HG03175 (cell line): ENCODE results near the gene MBTPS1.

Experiments used
- ATAC-seq: cut with Tn5 transposase; IDR thresholded peaks from one replicate; pipeline ENCODE4 v1.9.1; 2021; ENCODE audit warnings: mild to moderate bottlenecking, moderate library complexity; ENCODE audit not compliant: unreplicated experiment

The MBTPS1 gene

DNA sequence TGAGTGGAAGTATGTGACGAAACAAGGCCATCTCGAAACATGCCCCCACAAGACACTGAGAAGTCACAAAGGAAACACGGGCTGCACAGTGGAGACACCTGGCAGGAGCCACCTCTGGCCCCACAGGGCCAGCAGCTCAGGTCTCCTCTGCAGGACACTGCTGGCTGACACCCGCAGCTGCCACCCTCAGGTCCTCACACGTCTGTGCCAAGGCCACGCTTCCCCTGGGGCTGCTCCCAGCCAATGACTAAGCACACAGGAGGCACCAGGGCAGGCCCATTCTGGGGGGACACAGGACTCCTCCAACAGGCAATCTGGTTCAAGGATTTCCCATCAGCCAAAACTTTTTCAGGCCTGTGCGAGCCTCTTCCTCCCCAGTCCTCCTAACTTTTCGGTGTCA lies 36.4 kb downstream of the MBTPS1 start:
- ATAC-seq, result no peak

DNA sequence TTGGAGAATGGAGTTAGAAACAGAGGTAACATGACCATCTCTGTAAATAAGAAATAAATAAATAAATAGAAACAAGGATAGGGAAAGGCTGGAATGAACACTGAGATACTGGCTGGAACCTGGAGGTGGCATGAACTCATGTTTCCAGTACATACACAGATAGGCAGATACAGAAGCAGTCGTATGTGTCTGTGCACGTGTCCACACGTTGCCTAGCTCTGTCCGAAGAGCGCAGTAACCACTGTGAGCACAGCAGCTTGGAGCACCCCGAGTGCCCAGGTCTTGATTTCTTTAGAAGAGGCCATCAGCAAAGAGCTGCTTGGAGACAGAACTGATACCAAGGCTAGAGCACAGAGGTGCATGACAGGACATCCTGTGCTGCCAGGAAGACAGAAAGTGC lies 37.1 kb downstream of the MBTPS1 start:
- ATAC-seq, result no peak

DNA sequence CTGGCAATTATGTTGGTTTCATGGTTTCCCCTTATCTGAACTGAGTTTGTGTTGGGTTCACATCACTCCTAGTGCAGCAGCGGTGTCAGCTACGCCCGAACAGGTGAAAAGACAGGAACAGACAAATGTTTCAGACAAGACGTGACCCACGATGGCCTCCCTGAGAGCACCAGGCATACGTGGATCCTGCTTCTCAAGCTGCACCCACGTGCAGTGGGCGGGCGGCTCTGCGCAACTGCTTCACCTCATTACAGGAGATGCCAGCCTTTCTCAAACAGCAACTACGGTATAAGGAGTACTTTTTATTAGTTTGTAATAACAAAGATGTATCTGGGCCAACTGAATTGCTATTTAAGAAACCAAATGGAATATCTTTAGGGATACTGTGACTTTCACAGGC lies 41.4 kb downstream of the MBTPS1 start:
- ATAC-seq, result no peak

DNA sequence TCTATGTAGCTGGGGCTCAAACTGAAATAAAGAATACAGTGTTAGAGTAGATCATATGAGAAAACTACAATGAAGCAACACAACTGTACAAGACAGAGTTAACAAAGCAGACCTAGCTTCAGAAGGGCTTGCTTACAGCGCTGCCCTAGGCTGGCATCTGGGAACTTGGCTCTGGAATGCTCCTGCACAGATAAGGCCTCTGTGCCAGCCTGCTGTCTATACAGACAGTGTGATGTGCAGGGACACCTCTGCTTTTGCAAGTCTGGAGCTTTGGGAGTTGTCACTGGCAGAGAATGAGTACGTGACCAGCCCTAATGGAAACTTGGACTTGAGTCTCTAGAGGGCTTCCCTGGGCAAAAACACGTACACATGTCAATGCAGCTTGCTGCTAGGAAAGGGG lies 42.0 kb downstream of the MBTPS1 start:
- ATAC-seq, result no peak

DNA sequence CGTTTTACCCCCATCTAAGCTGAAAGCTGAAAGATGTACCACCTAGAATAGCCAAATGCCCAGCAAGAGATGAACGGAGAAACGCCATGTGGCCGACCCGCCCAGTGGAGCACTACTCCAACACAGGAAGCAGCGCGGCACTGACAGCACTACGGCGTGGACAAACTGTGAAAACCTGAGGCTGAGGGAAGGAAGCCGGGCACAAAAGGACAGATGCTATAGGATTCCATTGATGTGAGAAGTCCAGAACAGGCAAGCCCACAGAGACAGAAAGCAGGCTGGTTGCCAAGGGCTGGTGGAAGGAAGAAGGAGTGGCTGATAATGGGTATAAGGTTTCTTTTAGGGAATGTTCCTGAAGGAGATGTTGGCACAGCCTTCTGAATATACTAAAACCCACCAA lies 44.7 kb downstream of the MBTPS1 start:
- no peak for ATAC-seq

DNA sequence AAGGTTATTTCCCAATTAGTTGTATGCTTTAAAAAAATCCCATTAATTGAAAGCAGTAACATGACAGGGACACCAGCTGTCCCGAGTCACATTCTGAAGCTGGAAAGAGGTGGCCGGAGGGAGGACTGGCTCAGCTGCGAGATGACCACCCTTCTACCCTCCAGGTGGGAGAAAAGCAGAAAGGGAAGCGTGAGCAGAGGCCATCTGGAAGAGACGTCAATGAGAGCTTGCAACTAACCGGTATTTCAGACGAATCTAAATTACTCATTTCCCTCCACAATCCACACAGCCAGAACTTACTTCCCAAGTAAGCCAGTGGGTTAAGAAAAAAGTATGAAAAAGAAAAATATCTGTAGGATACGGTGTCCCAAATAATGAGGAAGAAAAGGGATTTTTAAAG lies 45.6 kb downstream of the MBTPS1 start:
- ATAC-seq, result no peak

DNA sequence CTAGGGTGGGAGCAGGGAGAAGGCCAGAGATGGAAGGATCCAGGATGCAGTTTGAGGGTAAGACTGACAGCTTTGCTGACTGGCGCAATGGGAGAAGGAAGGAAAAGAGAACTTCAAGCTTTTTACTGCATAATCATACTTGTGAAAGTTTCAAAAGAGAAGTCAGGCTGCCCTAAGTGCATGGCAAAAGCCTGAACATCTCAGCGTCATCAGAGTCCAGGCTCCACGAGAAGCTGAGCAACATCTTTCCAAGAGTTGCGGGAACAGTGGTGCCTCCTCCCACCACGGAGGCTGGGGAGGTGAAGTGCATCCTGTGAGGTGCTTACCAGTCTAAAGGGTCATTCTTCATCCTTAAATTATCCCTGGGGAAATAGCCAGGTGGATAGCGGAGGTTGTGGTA lies 47.2 kb downstream of the MBTPS1 start:
- no peak for ATAC-seq

DNA sequence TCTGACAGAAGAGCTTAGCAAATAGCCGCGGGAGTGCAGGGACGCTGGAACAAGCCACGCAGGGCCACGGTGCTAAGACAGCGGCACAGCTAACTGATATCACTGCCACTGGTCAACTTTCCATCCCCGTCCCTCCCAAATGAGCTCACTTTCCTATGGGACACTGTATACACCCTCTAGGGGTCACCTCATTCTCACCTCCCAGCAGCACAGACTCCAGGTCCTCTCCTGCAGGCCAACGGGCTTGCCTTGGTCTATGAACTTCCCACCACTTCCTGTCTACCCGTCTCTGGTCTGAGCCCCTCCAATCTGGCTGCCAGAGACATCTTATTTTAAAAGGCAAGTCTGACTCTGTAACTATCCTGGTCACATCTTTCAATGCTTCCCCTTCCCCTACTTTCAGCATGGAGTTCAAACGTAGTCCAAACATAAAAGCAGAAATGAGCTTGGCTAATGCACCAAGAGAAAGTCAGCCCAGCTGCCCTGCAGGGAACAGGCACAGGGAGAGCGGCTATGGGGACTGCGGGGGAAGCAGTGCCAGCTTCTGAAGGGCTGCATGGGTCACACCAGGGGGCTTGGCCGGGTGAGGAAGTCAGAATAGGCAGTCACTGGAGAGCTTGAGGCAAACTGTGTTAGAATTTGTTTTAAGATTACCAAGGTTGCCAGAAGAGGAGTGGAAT lies 47.8 kb downstream of the MBTPS1 start:
- no peak for ATAC-seq

DNA sequence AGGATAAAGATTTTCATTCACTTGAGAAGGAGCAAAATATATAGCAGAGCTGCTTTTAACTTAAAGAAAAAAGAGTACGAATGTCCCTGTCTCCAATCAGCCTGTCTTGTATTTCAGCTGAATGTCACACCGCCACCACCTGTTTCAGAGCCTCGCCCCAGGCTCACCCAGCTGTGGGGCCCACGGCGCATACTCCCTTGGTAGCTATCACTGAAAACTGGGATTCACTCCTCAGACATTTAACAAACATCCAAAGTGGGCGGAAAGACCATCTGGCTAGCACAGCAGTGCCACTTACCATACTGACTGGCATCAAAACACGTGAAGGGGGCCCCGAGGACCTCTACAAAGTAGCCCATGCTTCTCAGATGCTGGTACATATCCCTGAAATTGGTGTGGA lies 48.7 kb downstream of the MBTPS1 start:
- ATAC-seq, result no peak

DNA sequence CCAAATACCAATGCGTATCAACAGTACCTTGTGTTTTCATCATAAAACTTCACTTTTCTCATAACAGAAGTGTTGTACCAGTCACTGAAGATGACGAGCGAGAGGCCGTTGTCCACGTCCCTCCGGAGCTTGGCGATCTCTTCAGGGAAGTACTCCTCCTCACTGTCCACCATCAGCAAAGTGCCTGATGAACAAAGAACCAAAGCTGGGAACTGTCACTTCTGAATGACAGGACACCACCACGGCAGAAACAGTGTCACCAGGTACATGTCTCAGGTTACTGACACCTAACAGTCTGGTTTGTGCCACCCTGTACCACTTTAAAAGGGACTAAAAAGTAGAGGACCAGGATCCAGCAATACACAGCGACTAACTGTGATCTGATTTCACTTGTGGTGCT lies 49.1 kb downstream of the MBTPS1 start:
- no peak for ATAC-seq

DNA sequence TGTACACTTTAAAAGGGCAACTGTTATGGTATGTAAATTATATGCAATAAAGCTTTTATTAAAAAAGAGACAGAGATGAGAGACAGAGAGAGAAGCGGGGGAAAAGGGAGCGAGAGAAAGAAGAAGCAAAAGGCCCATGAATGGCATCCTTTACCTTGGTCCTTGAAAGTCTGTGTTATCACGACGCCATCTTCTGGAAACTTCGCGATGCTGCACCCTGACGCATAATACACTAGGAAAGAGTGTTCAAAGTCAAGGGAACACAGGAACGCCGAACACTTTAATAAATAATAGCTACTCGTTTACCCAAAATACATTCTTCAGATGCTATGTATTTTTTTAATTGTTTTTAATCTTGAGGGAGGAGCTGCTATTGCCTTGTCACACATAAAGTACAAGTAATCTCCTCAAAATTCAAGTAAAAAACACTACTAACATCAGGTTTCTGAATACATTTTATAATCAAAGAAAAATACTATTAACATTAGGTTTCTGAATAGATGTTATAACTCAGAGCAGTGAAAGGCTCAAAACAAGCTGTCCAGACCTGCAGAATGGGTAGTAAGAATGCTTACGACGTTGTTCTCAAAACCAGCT lies 51.1 kb downstream of the MBTPS1 start:
- no peak for ATAC-seq

DNA sequence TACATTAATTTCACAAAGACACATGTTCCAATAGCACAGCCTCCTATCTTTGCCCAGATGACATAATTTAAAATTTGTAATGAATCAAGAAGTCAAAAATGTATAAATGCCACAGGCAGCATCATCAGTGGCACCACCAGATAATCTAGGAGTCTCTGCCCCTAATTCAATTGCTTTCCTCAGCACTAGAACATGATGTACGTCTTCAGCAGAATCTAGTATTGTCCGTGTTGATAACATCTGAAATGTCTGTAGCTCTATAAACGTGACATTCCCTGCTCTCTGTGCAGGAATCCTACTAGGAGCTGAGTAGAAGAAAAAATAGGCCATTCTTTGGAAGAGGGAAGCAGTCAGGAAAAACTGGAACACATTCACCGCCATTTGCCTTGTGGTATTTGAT lies 52.8 kb downstream of the MBTPS1 start:
- no peak for ATAC-seq

DNA sequence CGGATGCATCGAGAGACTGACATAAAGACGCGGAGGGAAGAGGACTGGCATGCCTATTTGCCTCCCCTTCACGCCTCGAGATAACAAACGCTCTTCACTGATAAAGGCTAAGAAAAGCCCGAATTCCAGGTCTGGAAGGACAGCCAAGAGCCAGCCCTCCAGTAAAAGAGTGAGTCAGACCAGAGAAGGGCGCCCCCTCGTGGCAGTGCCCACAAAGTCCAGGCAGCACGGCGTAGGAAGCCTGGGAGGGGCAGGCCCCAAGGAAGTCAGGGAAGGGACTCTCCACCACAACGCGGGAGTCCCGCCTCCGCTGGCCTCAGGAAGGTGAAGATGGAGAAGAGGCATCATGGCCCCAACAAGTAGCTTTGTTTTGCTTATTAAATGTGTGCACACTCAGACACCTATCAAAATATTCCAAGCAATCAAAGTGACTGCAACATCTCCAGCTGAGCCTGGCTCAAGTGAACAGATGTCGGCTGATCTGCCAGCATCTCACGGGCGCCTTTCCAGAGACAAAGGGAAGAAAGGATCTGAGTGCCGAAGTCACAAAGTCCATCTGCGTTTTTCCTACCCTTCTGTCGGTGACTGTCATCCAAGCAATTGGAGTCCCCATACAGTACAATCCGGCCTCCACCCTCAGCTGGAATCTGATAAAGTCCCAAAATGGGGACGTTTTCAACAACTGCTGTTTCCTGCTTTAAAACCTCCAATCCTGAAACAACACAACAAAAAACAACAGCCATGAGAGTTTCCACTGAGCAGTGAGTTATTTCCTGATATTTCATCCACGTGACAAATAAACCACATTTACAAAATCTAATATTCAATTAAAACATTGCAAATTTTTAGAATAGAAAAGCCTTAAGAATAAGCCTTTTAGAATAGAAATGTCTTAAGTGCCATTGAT lies 53.8 kb downstream of the MBTPS1 start:
- no peak for ATAC-seq

DNA sequence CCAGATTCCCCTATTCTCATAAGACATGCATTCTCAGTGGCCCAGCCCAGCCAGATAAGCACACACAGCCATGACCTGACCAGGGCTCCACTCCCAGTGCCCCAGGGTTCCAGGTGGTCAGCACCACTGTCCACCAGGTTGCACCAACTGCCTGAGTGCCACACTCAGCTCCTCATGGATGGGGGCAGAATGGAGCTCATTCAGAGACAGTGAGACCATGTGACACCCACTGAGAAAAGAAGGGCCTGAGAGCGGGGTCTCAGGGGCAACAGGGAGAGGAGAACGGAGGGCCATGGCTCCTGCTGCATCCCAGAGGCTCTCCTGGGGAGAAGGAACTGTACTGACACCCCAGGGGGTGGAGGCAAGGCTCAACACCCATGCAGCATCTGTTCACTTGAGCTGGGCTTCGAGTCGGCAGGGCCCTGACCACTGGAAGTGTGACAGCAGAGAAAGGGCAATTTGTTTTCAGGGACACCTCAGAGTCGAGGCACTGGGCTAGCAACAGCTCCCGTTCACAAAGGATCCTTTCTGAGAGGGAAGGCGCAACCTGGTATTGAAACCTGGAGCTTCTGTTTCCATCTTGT lies 55.4 kb downstream of the MBTPS1 start:
- no peak for ATAC-seq

DNA sequence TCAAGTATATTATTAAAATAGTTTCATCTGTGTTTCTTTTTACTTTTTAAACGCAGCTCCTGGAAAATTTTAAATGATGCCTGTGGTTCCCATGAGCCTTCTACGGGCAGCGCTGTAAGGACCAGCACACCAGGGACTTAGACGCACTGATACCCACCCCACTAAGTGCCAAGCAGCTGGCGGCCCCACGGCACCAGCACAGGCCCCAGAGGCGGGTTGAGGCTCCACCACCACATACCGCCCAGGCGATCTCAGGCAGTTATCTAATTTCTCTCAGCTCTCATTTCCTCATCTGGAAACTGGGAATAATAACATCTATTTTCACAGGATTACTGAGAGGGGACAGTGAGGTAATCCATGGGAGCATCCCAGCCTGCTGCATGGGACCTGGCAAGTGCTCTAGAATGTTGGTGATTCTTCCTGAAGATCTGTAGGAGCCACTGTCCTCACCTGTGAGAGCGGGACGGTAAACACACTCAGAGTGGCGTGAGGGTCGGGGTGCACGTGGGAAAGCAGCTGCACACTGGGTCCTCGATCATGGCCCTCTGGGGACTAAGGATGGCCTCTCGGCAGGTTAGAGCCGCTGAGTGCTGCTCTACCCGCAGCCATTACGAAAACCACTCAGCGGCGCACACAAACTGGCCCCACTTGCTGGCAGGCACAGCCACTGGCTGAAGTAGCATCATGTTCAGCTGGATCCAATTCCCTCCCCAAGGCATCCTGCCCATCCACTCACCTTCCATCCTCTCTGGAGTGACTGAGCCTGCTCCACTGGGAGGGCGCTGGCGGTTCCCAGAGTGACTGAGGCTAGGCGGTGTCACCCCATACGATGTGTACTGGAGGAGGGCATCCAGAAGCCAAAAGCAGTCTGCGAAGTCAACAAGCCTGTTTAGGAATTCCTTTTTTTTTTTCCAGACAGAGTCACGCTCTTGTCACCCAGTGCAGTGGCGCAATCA lies 56.5 kb downstream of the MBTPS1 start:
- ATAC-seq, result no peak

DNA sequence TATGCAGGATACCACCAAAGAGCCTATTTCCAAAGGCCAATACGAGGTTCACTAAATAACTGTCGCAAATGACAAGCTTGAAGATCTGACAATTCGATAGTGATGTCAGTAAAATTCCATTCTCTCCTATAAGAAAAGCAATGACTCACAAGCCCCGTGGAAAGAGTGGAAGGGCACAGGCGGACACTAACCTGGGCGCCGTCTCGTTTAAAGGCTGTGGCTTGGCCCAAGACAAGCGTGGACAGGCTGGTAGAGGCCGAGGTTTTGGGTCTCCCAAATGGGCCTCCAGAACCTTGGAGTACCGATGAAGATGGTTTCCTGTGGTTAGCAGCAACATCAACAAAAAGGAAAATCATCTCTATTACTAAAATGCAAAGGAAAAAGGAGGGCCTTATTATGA lies 57.6 kb downstream of the MBTPS1 start:
- no peak for ATAC-seq

DNA sequence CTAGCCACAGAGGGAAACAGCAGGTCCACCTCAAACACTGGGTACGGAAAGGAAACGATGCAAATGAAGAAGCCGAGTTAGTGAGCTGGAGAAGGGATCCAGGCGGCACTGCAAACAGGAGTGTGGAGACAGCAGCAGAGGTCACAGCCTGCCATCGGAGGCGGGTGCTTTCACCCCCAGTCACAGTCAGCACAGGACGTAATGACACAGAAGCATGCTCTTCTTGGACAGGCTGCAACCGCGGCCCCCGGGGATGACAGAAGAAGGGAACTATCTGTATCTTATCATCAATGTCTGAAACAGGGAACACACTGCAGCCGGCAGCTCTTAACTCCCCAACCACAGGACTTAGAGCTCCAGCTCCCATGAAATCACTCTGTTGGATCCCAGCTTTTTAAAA lies 58.1 kb downstream of the MBTPS1 start:
- ATAC-seq, result no peak

DNA sequence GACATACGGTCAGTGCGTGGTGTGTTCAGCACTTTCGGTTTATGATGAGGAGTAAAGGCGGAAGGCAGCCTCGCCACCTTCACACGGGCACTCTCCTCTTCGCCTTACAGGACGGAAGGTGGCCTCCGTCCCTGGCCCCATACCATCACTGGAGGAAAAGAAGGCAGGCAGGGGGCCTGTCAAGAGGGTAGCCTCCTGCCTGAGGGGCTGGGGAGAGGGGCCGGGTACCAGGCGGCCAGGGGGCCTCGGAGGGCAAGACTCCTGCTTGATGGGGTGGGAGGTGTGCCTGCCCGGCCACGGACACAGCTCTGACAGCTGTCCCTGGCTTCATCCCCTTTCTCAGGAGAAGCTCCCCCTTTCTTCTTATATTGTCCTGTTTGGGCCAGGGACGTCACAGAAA lies 58.5 kb downstream of the MBTPS1 start:
- no peak for ATAC-seq

DNA sequence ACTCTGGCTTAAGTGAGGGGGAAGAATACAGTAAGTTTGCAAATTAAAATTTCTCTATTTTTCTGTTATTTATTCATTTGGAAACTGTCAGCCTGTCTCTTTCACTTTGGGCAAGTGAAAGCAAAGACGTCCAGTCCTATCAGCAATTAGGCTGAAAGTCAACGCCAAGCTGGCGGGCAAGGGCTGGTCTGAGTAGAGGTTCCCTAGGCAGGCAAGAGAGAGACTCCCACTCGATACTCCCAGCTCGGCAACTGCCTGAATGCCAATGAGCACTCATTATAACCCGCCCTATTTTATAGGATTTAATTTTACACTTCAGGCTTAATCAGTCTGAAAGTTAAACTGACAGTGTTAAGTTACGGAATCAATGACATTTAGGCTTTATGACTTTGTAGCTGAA lies 59.8 kb downstream of the MBTPS1 start:
- no peak for ATAC-seq

DNA sequence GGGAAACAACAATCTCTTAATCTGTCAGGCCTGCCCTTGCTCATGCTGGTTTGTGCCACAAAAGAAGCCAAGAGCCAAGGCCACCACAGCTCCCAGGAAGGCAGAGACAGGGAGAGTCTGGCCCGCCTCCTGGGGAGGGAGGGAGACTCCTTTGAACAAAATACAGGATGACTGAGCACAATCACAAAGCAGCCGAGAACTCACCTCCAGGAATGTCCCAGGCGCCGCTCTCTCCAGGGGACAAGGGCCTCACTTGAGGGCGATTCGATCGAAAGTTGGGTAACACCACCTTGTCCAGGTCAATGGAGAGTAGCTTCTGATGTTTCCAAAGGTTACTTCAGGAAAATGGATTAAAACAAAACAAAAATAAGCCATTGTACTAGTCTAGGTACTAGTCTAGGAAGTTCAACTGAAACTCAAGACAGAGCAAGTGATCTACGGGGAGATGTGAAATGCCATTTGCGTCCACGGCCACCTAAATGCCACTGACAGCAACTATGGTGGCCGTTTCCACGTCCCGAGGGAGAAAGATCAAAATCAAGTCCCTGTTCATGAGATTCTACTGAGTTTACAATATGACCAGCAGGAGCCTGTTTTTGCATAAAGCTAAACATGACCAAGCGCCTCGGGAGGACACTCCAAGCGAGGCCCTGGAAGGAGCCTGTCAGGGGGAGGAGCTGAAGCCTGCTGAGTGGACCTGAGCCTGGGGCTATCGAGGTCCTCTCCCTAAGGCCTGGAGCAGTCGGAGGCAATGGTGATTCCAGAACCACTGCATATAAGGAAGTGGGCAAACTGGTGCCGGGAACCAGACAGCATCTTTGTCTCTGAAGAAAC lies 60.7 kb downstream of the MBTPS1 start:
- no peak for ATAC-seq
